OCI-LY7 (cell line): ENCODE measurements around the gene NFE2L3. TPM values are rescaled to one million over a fixed set of nuclear protein-coding genes. Genes with fewer than 3 reads are reported as not detected.
A peak's percentile ranks its signal among the peaks of the same experiment; 100 is the strongest.
"Not testable (repeated sequence)": the region's sequence is repeated elsewhere in the genome, so short reads cannot be mapped to it uniquely, and the experiment has no call there.

Experiments
- BruUV-seq: library from RNA; stranded (reverse); fragments of 400-500 nt; replicated peaks from 2 replicates; lab custom pipeline; 2021; lab: Mats Ljungman, UMichigan
- CTCF ChIA-PET: fragments of 300-600 bp; sonication (Branson Sonifier 250); formaldehyde crosslinking; loops from one replicate; lab custom pipeline; 2022; ENCODE audit warnings: antibody characterized with exemption; ENCODE audit not compliant: unreplicated experiment; lab: Charles Lee
- POLR2A ChIA-PET: fragments of 300-600 bp; sonication (Branson Sonifier 250); formaldehyde crosslinking; loops from one replicate; lab custom pipeline; 2022; ENCODE audit warnings: antibody characterized with exemption; lab: Charles Lee
- DNase-seq: peaks from one replicate; pipeline ENCODE4 v3.0.0-alpha.2; 2015; ENCODE audit warnings: low spot score
- H2AFZ ChIP-seq: fragments of 200-600 bp; sonication (generic), shearing (Covaris generic); 2 replicates; pipeline ENCODE4 v1.6.1; 2014; ENCODE audit warnings: mild to moderate bottlenecking, antibody characterized with exemption, low read length, moderate library complexity
- H3K27ac ChIP-seq: fragments of 200-600 bp; sonication (generic); 2 replicates; pipeline ENCODE4 v1.5.1; 2014; ENCODE audit warnings: mixed run types, low read depth, mild to moderate bottlenecking, moderate library complexity, low read length, inconsistent platforms; ENCODE audit not compliant: poor library complexity, severe bottlenecking
- H3K36me3 ChIP-seq: fragments of 200-600 bp; sonication (generic); 2 replicates; pipeline ENCODE4 v1.6.1; 2014; ENCODE audit warnings: mild to moderate bottlenecking, antibody characterized with exemption, low read length, moderate library complexity, mixed read lengths; ENCODE audit not compliant: insufficient read depth
- H3K4me1 ChIP-seq: fragments of 200-600 bp; sonication (generic); 2 replicates; pipeline ENCODE4 v1.5.1; 2014; ENCODE audit warnings: mild to moderate bottlenecking, low read length; ENCODE audit not compliant: insufficient read depth, poor library complexity, severe bottlenecking
- H3K4me2 ChIP-seq: fragments of 200-600 bp; sonication (generic); 2 replicates; pipeline ENCODE4 v1.6.1; 2014; ENCODE audit warnings: mild to moderate bottlenecking, low read length
- H3K4me3 ChIP-seq: fragments of 200-600 bp; sonication (generic); 2 replicates; pipeline ENCODE4 v1.5.1; 2014; ENCODE audit warnings: mild to moderate bottlenecking, low read depth, low read length; ENCODE audit not compliant: poor library complexity, severe bottlenecking
- H3K79me2 ChIP-seq: fragments of 200-600 bp; sonication (generic); 2 replicates; pipeline ENCODE4 v1.6.1; 2016; ENCODE audit warnings: low read depth, mild to moderate bottlenecking, low read length, moderate library complexity, mixed read lengths; ENCODE audit not compliant: insufficient read depth
- H3K9me2 ChIP-seq: fragments of 200-600 bp; sonication (generic); 2 replicates; pipeline ENCODE4 v1.6.1; 2016; ENCODE audit warnings: mild to moderate bottlenecking, low read length, mixed read lengths; ENCODE audit not compliant: insufficient read depth
- H3K9me3 ChIP-seq: fragments of 200-600 bp; sonication (generic); 2 replicates; pipeline ENCODE4 v1.6.1; 2014; ENCODE audit warnings: mild to moderate bottlenecking, mixed run types, low read length, mixed read lengths
- H4K20me1 ChIP-seq: fragments of 200-600 bp; sonication (generic); 2 replicates; pipeline ENCODE4 v1.6.1; 2014; ENCODE audit warnings: mild to moderate bottlenecking, antibody characterized with exemption, low read length, moderate library complexity, mixed read lengths; ENCODE audit not compliant: insufficient read depth
- EZH2phosphoT487 ChIP-seq: fragments of 200-600 bp; sonication (generic); IDR thresholded peaks from 2 replicates; pipeline ENCODE4 v1.6.1; 2018; ENCODE audit warnings: low read depth, borderline replicate concordance, mild to moderate bottlenecking, mixed run types, antibody characterized with exemption, low read length, moderate library complexity, mixed read lengths
- intact Hi-C: fragments of 100-400 bp; cut with micrococcal nuclease; formaldehyde crosslinking; loops from one replicate; pipeline ENCODE4 v1.10.0; 2022; ENCODE audit not compliant: unreplicated experiment
- total RNA-seq, 2 experiments: library from RNA; depleted of rRNA in 1 of 2; stranded (reverse); fragments of >200 nt in 1 of 2; shearing (Covaris generic) in 1 of 2; gene quantifications; 2 replicates each; pipeline ENCODE4 v1.2.3, GENCODE V29; 2014 to 2022
- TF ChIP-seq, protein P1 (sequence below): fragments of 200-600 bp; sonication (generic); conservative IDR thresholded peaks from 2 replicates; pipeline ENCODE4 v1.5.1; 2014; ENCODE audit warnings: mild to moderate bottlenecking, antibody characterized with exemption, low read length, moderate library complexity, mixed read lengths

The NFE2L3 gene
- total RNA-seq, 2 experiments from 2014 or later = 10.7 to 12.3 TPM

DNA sequence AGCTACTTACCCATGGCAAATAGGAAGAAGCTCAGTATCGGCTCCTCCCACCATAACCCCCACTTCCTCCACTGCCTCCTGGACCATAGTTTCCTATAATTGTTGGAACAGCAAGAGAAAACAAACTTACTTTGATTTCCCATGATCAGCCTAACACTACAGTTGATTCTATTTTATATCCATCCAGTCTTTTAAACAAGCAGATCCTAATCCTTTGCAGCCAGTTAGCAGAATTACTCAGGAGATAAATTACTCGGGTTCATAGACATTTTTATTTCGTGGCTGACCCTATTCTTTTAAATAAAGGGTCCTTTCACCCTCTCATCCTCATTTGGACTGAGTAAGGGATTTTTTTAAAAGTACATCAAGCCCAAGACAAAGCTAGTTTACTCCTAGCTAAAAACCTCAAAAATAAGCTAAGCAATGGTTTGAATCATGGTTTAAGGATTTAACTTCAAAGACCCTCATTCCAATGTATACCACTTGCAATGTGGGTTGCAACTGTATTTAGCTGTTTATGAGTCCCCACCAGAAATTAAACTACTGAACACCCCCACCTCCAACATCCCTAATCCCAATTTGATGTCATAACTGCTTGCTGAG, 40.6 kb downstream of the NFE2L3 start:
- DNase-seq = no peak
- Histone ChIP-seq H3K36me3 (peaks cover 100% of the 10 kb centered on the region), H2AFZ (no peak overlapping the region), H3K4me3 (no peak overlapping the region), H3K9me2 (no peaks in the 10 kb centered on the region), H3K27ac (peak overlapping the region; percentile 14), H4K20me1 (peaks cover 80% of the 10 kb centered on the region), H3K79me2 (peaks cover 85% of the 10 kb centered on the region), H3K4me1 (peaks cover 71% of the 10 kb centered on the region), H3K4me2 (peak overlapping the region; percentile 8), H3K9me3 (no peaks in the 10 kb centered on the region)
- ChIA-PET CTCF (interaction anchor here (1.4 kb wide), 1 partner anchor 9 kb away, joined by 3 read pairs; the partner anchor contains the start of gene CBX3), POLR2A (interaction anchor here (0.6 to 4.2 kb wide), 10 partner anchors 9 to 292 kb away, joined by 3 to 17 read pairs (median 4); partner anchors contain the start of gene CBX3)
- BruUV-seq = no TSS peak
- intact Hi-C loops = no loop called here
- TF ChIP-seq EZH2phosphoT487 = no peak
- TF ChIP-seq, protein P1, sequence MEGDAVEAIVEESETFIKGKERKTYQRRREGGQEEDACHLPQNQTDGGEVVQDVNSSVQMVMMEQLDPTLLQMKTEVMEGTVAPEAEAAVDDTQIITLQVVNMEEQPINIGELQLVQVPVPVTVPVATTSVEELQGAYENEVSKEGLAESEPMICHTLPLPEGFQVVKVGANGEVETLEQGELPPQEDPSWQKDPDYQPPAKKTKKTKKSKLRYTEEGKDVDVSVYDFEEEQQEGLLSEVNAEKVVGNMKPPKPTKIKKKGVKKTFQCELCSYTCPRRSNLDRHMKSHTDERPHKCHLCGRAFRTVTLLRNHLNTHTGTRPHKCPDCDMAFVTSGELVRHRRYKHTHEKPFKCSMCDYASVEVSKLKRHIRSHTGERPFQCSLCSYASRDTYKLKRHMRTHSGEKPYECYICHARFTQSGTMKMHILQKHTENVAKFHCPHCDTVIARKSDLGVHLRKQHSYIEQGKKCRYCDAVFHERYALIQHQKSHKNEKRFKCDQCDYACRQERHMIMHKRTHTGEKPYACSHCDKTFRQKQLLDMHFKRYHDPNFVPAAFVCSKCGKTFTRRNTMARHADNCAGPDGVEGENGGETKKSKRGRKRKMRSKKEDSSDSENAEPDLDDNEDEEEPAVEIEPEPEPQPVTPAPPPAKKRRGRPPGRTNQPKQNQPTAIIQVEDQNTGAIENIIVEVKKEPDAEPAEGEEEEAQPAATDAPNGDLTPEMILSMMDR = no peak

DNA sequence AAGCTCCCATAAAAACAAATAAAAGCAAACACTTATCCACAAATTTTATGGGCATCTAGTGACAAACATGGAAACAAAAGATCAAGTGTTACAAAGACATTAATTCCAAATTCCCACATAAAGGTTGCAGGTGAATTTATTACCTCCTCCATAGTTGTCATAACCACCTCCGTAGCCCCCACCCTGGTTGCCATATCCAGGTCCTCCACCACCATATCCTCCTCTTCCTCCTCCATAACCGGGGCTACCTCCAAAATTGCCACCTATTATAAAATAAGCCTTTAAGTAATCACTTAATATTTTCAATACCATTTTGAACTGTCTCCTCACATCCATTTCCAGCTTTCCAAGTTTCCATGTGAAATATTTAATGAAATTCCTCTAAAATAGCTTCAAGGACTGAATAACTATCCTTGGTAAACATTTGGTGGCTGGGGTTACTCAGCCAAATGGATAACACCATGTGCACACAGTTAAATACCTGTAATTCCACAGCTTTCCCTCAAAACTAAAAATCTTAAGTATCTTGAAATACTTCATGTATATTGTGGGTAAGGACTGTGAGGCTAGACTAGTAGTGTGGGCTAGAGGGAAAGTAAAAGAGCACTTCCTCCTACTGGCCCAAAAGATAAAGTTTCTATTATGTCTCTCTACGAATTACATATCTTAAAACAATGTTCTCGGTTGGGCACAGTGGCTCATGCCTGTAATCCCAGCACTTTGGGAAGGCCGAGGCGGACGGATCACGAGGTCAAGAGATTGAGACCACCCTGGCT, 41.6 kb downstream of the NFE2L3 start:
- Histone ChIP-seq H2AFZ (no peak overlapping the region), H3K4me1 (peaks cover 63% of the 10 kb centered on the region), H3K4me3 (no peak overlapping the region), H3K27ac (no peak overlapping the region), H3K9me3 (no peaks in the 10 kb centered on the region), H3K9me2 (no peaks in the 10 kb centered on the region), H3K4me2 (peak overlapping the region; percentile 8), H3K79me2 (peaks cover 95% of the 10 kb centered on the region), H3K36me3 (peaks cover 100% of the 10 kb centered on the region), H4K20me1 (peaks cover 84% of the 10 kb centered on the region)
- no peak for TF ChIP-seq EZH2phosphoT487
- TF ChIP-seq, protein P1 = no peak
- ChIA-PET POLR2A (interaction anchor here (0.6 to 4.2 kb wide), 4 partner anchors 11 to 286 kb away, joined by 3 to 17 read pairs (median 4); no protein-coding TSS in a partner anchor), CTCF (no interaction called here)
- BruUV-seq = no TSS peak
- DNase-seq = no peak
- intact Hi-C loops = no loop called here

DNA sequence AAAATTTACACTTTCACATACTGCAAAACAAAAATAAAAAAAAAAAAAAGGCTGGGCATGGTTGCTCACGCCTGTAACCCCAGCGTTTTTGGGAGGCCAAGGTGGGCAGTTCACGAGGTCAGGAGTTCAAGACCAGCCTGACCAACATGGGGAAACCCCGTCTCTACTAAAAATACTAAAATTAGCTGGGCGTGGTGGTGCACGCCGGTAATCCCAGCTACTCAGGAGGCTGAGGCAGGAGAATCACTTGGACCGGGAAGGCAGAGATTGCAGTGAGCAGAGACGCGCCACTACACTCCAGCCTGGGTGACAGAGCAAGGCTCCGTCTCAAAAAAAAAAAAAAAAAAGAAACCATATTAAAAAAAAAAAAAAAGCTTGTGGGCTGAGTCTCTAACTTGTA, 42.8 kb downstream of the NFE2L3 start:
- H3K9me2 ChIP-seq, intact Hi-C loops, H3K9me3 ChIP-seq, H3K27ac ChIP-seq, CTCF ChIA-PET, H3K4me2 ChIP-seq, DNase-seq, BruUV-seq, H3K4me3 ChIP-seq, H2AFZ ChIP-seq: not testable (repeated sequence)
- Histone ChIP-seq H3K36me3 (peaks cover 100% of the 10 kb centered on the region), H3K79me2 (peaks cover 99% of the 10 kb centered on the region), H3K4me1 (peaks cover 54% of the 10 kb centered on the region), H4K20me1 (peaks cover 85% of the 10 kb centered on the region)
- POLR2A ChIA-PET = interaction anchor here (0.6 to 4.2 kb wide), 5 partner anchors 10 to 103 kb away, joined by 3 to 17 read pairs (median 4); partner anchors contain the start of gene NFE2L3
